Sigmoid colon (tissue), 3 donors: ENCODE measurements around the gene SORCS2.

Experiments
- CTCF ChIP-seq, 4 experiments: fragments of 450-650 bp in 3 of 4; fragments of 200-600 bp in 1 of 4; IDR thresholded peaks; one replicate each; pipeline ENCODE4 v1.5.1; 2016 to 2019; ENCODE audit warnings: antibody characterized with exemption in 4 of 4, mild to moderate bottlenecking in 3 of 4, moderate library complexity in 2 of 4
- POLR2A ChIP-seq, 2 donors: fragments of 450-650 bp; IDR thresholded peaks; one replicate each; pipeline ENCODE4 v1.6.1; 2016; ENCODE audit warnings: antibody characterized with exemption in 2 of 2, mild to moderate bottlenecking in 2 of 2, moderate library complexity in 2 of 2

GRCh38 chr4:7714738-7715137 lies 522.4 kb downstream of the SORCS2 start:
- TF ChIP-seq CTCF (IDR thresholded peaks at IDR 0.05) (no peak), POLR2A (IDR thresholded peaks at IDR 0.05) (no peak)
